PFSK-1 (cell line): ENCODE data around the gene MFRP.

Source experiments
- REST ChIP-seq, 2 experiments: IDR thresholded peaks; 2 replicates each; pipeline versions ENCODE4 v1.6.1 to v1.8.0; 2011 to 2012; ENCODE audit warnings: low read depth in 2 of 2, low read length in 2 of 2, control low read depth in 1 of 2, inconsistent platforms in 1 of 2, mild to moderate bottlenecking in 1 of 2, moderate library complexity in 1 of 2; ENCODE audit not compliant: insufficient read depth in 1 of 2
- SIN3A ChIP-seq: IDR thresholded peaks from 2 replicates; pipeline ENCODE4 v1.6.1; 2012; ENCODE audit warnings: mild to moderate bottlenecking, low read length, moderate library complexity, borderline replicate concordance; ENCODE audit not compliant: insufficient read depth

- TF ChIP-seq SIN3A, result no peak
- TF ChIP-seq REST (IDR thresholded peaks at IDR 0.05; ENCODE audit: insufficient read depth in 1 of 2, low read depth in 2 of 2, low read length in 2 of 2), result no peak
Observed at GRCh38 chr11:119380160-119380826, 33.8 kb upstream of the MFRP start.
